ENCODE results near the gene C17orf58. TPM values are rescaled to one million over a fixed set of nuclear protein-coding genes. Genes with fewer than 3 reads are reported as not detected.
"Not testable (repeated sequence)": the region's sequence is repeated elsewhere in the genome, so short reads cannot be mapped to it uniquely, and the experiment has no call there.

C17orf58 gene
- total and polyA plus RNA-seq, 2 of the 4 experiments (the other 2 are of a cell fraction), result 7.2 to 10.2 TPM

GRCh38 chr17:67982034-67982640 is 14.1 kb downstream of the C17orf58 start:
- in situ Hi-C loops (cut with MboI; ENCODE audit: low sequenced_read_pairs), result no loop called here
- H3K9ac ChIP-seq (ENCODE audit: low read depth, low read length), result no peak overlapping the region
- no peaks in the 10 kb centered on the region for H3K9me1 ChIP-seq (ENCODE audit: insufficient read depth, low read length)
- no peak overlapping the region for H3K4ac ChIP-seq (ENCODE audit: low read depth, low read length)
- H3K4me2 ChIP-seq (ENCODE audit: low read depth, low read length), result no peak overlapping the region
- H3K4me1 ChIP-seq (ENCODE audit: control insufficient read depth, insufficient read depth, low read length), result peaks cover 2% of the 10 kb centered on the region
- no CpG with 5 or more reads among the region's 9 CpGs for WGBS, 2 experiments (ENCODE audit: extremely low coverage in 2 of 2, insufficient read length in 1 of 2)
- H4K20me1 ChIP-seq (ENCODE audit: insufficient read depth, low read length), result peaks cover 7% of the 10 kb centered on the region
- H3K18ac ChIP-seq (ENCODE audit: low read depth, low read length), result no peak overlapping the region
- DNase-seq, result no peak
- no peak overlapping the region for H3K14ac ChIP-seq (replicated peaks; ENCODE audit: low read depth, low read length)
- no peak overlapping the region for H2BK15ac ChIP-seq (ENCODE audit: low read depth, low read length)
- H3K27me3 ChIP-seq (ENCODE audit: control insufficient read depth, insufficient read depth, low read length), result no peaks in the 10 kb centered on the region
- POLR2A ChIA-PET (ENCODE audit: unreplicated experiment), result no interaction called here
- no peak overlapping the region; a peak in 1 of 4 replicates for H4K8ac ChIP-seq (ENCODE audit: low read depth in 2 of 2, low read length in 2 of 2)
- no peak overlapping the region for H3K4me3 ChIP-seq (ENCODE audit: insufficient read depth, low read depth, low read length)
- H2BK120ac ChIP-seq (ENCODE audit: low read depth, low read length), result no peak overlapping the region
- no peaks in the 10 kb centered on the region; a peak in 1 of 4 replicates for H3K79me1 ChIP-seq (ENCODE audit: low read depth in 1 of 2, low read length in 2 of 2)
- H2BK20ac ChIP-seq (ENCODE audit: low read depth, low read length), result no peak overlapping the region
- no peak overlapping the region for H2AFZ ChIP-seq (replicated peaks; ENCODE audit: low read length, poor library complexity)
- CTCF ChIA-PET, result no interaction called here
- no peak for ATAC-seq (ENCODE audit: low read depth)
- dilution Hi-C loops (cut with HindIII; ENCODE audit: low sequenced_read_pairs, unreplicated experiment), result no loop called here
- H3K36me3 ChIP-seq (ENCODE audit: control insufficient read depth, insufficient read depth, low read length), result peaks cover 9% of the 10 kb centered on the region; the same call in 1 of the 2 replicates
- H3K27ac ChIP-seq (ENCODE audit: insufficient read depth, low read length), result no peak overlapping the region
- H2AK9ac ChIP-seq (replicated peaks; ENCODE audit: low read depth, low read length, poor library complexity), result no peak overlapping the region
- no peak overlapping the region for H4K91ac ChIP-seq (ENCODE audit: insufficient read depth, low read depth, low read length)
- H2AK5ac ChIP-seq (ENCODE audit: low read depth, low read length), result no peak overlapping the region
- H4K5ac ChIP-seq (ENCODE audit: low read depth, low read length), result no peak overlapping the region
- intact Hi-C loops (cut with micrococcal nuclease), result loop anchor here (1.0 kb wide), 1 partner anchor 11 kb away; no protein-coding TSS in a partner anchor
- no peak overlapping the region for H2BK5ac ChIP-seq (ENCODE audit: low read depth, low read length, poor library complexity, severe bottlenecking)
- TSS peak; percentile 91 for BruUV-seq (replicated peaks)
- no peak overlapping the region for H3K56ac ChIP-seq (ENCODE audit: extremely low read depth, insufficient read depth, low read length)
- peaks cover 6% of the 10 kb centered on the region; the same call in 1 of the 2 replicates for H3K9me3 ChIP-seq (ENCODE audit: control insufficient read depth, insufficient read depth, low read length)
- no peak overlapping the region for H3K23ac ChIP-seq (ENCODE audit: low read depth, low read length)
- TF ChIP-seq RAD21 (IDR thresholded peaks at IDR 0.05; ENCODE audit: low read length), result no peak
- TF ChIP-seq MXI1 (IDR thresholded peaks at IDR 0.05; ENCODE audit: borderline replicate concordance, low read depth, low read length), result no peak
- TF ChIP-seq CEBPB (IDR thresholded peaks at IDR 0.05; ENCODE audit: low read depth, low read length), result no peak
- TF ChIP-seq POLR2A (IDR thresholded peaks at IDR 0.05; ENCODE audit: low read depth, low read length), result no peak
- TF ChIP-seq RCOR1 (IDR thresholded peaks at IDR 0.05; ENCODE audit: insufficient replicate concordance, low read length), result no peak
- no peak for TF ChIP-seq NFE2L2 (IDR thresholded peaks at IDR 0.05; ENCODE audit: low read depth, low read length)
- no peak for TF ChIP-seq USF2 (IDR thresholded peaks at IDR 0.05; ENCODE audit: low read depth, low read length)
- TF ChIP-seq SMC3 (IDR thresholded peaks at IDR 0.05; ENCODE audit: low read depth, low read length), result no peak
- no peak for TF ChIP-seq BHLHE40 (IDR thresholded peaks at IDR 0.05; ENCODE audit: low read depth, low read length)

GRCh38 chr17:67980883-67981282 is 15.4 kb downstream of the C17orf58 start:
- H3K36me3 ChIP-seq (ENCODE audit: control insufficient read depth, insufficient read depth, low read length), result peaks cover 11% of the 10 kb centered on the region; the same call in 1 of the 2 replicates
- H3K56ac ChIP-seq (ENCODE audit: extremely low read depth, insufficient read depth, low read length); CTCF ChIA-PET; H3K9me3 ChIP-seq (ENCODE audit: control insufficient read depth, insufficient read depth, low read length); H3K79me1 ChIP-seq (ENCODE audit: low read depth in 1 of 2, low read length in 2 of 2); H3K23ac ChIP-seq (ENCODE audit: low read depth, low read length); H4K91ac ChIP-seq (ENCODE audit: insufficient read depth, low read depth, low read length); in situ Hi-C loops (cut with MboI; ENCODE audit: low sequenced_read_pairs); H2AFZ ChIP-seq (replicated peaks; ENCODE audit: low read length, poor library complexity); H3K4me1 ChIP-seq (ENCODE audit: control insufficient read depth, insufficient read depth, low read length); H2BK5ac ChIP-seq (ENCODE audit: low read depth, low read length, poor library complexity, severe bottlenecking); H3K9ac ChIP-seq (ENCODE audit: low read depth, low read length); H3K4ac ChIP-seq (ENCODE audit: low read depth, low read length); H3K27ac ChIP-seq (ENCODE audit: insufficient read depth, low read length); BruUV-seq (replicated peaks); dilution Hi-C loops (cut with HindIII; ENCODE audit: low sequenced_read_pairs, unreplicated experiment); H4K5ac ChIP-seq (ENCODE audit: low read depth, low read length); H4K20me1 ChIP-seq (ENCODE audit: insufficient read depth, low read length); H2BK20ac ChIP-seq (ENCODE audit: low read depth, low read length); POLR2A ChIA-PET (ENCODE audit: unreplicated experiment); H2AK5ac ChIP-seq (ENCODE audit: low read depth, low read length); H3K27me3 ChIP-seq (ENCODE audit: control insufficient read depth, insufficient read depth, low read length); H2BK15ac ChIP-seq (ENCODE audit: low read depth, low read length); H3K4me3 ChIP-seq (ENCODE audit: insufficient read depth, low read depth, low read length); H2AK9ac ChIP-seq (replicated peaks; ENCODE audit: low read depth, low read length, poor library complexity); intact Hi-C loops (cut with micrococcal nuclease); H3K14ac ChIP-seq (replicated peaks; ENCODE audit: low read depth, low read length); H3K4me2 ChIP-seq (ENCODE audit: low read depth, low read length); H4K8ac ChIP-seq (ENCODE audit: low read depth in 2 of 2, low read length in 2 of 2); H2BK120ac ChIP-seq (ENCODE audit: low read depth, low read length); H3K18ac ChIP-seq (ENCODE audit: low read depth, low read length); H3K9me1 ChIP-seq (ENCODE audit: insufficient read depth, low read length); DNase-seq: not testable (repeated sequence)
- no CpG with 5 or more reads among the region's 3 CpGs for WGBS, 2 experiments (ENCODE audit: extremely low coverage in 2 of 2, insufficient read length in 1 of 2)
- ATAC-seq (ENCODE audit: low read depth), result peak; percentile 30

All from IMR-90 (cell line).